Measurements from ENCODE around the gene ARID3A.

The ARID3A gene

GRCh38 chr19:1003283-1003682, 77.4 kb downstream of the ARID3A start:
- no peak for DNase-seq (ENCODE audit: low read depth in 3 of 3)

- no peak for DNase-seq (ENCODE audit: low read depth in 3 of 3)
Measured at GRCh38 chr19:1004204-1004802, 78.5 kb downstream of the ARID3A start.

GRCh38 chr19:1004803-1005664, 79.2 kb downstream of the ARID3A start:
- no peak for DNase-seq (ENCODE audit: low read depth in 3 of 3)

GRCh38 chr19:1006711-1007398, 81.0 kb downstream of the ARID3A start:
- DNase-seq (ENCODE audit: low read depth in 3 of 3) = no peak

GRCh38 chr19:1007399-1008251, 81.8 kb downstream of the ARID3A start:
- DNase-seq (ENCODE audit: low read depth in 3 of 3) = no peak

- DNase-seq (ENCODE audit: low read depth in 3 of 3) = no peak
Measured at GRCh38 chr19:1008268-1009040, 82.6 kb downstream of the ARID3A start.

- no peak for DNase-seq (ENCODE audit: low read depth in 3 of 3)
Measured at GRCh38 chr19:1009041-1009980, 83.5 kb downstream of the ARID3A start.

- DNase-seq (ENCODE audit: low read depth in 3 of 3) = no peak
Measured at GRCh38 chr19:1009981-1010538, 84.2 kb downstream of the ARID3A start.

GRCh38 chr19:1010586-1011510, 85.0 kb downstream of the ARID3A start:
- no peak for DNase-seq (ENCODE audit: low read depth in 3 of 3)

- DNase-seq (ENCODE audit: low read depth in 3 of 3) = no peak
Measured at GRCh38 chr19:1011831-1012333, 86.0 kb downstream of the ARID3A start.

- DNase-seq (ENCODE audit: low read depth in 3 of 3) = no peak
Measured at GRCh38 chr19:1012334-1012733, 86.5 kb downstream of the ARID3A start.

GRCh38 chr19:1013218-1013617, 87.4 kb downstream of the ARID3A start:
- no peak for DNase-seq (ENCODE audit: low read depth in 3 of 3)

GRCh38 chr19:1014161-1015060, 88.6 kb downstream of the ARID3A start:
- no peak for DNase-seq (ENCODE audit: low read depth in 3 of 3)

- DNase-seq (ENCODE audit: low read depth in 3 of 3) = no peak
Measured at GRCh38 chr19:1015061-1015781, 89.4 kb downstream of the ARID3A start.

- DNase-seq (ENCODE audit: low read depth in 3 of 3) = no peak
Measured at GRCh38 chr19:1015782-1016646, 90.2 kb downstream of the ARID3A start.

Measured in stimulated activated CD4-positive, alpha-beta T cell treated with anti-CD3 and anti-CD28 coated beads, TNF-alpha, amount 100 ng/mL, for 24 hours (primary cell).